HL-60 (cell line): ENCODE results near the gene EXOC2.

ENCODE experiments used
- DNase-seq, 2 experiments: peaks; one replicate each; pipeline ENCODE4 v3.0.0-alpha.2; 2010 to 2020; ENCODE audit warnings: low read depth in 1 of 2, low spot score in 1 of 2
- H3K27ac ChIP-seq: fragments of 250-450 bp; sonication (Bioruptor Pico); replicated peaks from 2 replicates; pipeline ENCODE4 v1.5.1; 2020; ENCODE audit warnings: mild to moderate bottlenecking, moderate library complexity
- H3K27me3 ChIP-seq: fragments of 250-450 bp; sonication (Bioruptor Pico); 2 replicates; pipeline ENCODE4 v1.5.1; 2021; ENCODE audit warnings: mild to moderate bottlenecking, moderate library complexity; ENCODE audit not compliant: insufficient read depth, poor library complexity, severe bottlenecking
- H3K4me3 ChIP-seq: replicated peaks from 2 replicates; pipeline ENCODE4 v1.5.1; 2011; ENCODE audit warnings: mild to moderate bottlenecking, control low read depth, low read length; ENCODE audit not compliant: insufficient read depth
- CTCF ChIP-seq: IDR thresholded peaks from one replicate; pipeline ENCODE4 v1.5.1; 2011; ENCODE audit warnings: low read length, control low read depth, inconsistent platforms; ENCODE audit not compliant: insufficient read depth
- GABPA ChIP-seq: IDR thresholded peaks from 2 replicates; pipeline ENCODE4 v1.6.1; 2012; ENCODE audit warnings: low read depth
- POLR2AphosphoS5 ChIP-seq: IDR thresholded peaks from 2 replicates; pipeline ENCODE4 v1.6.1; 2012; ENCODE audit warnings: low read depth
- SPI1 ChIP-seq: IDR thresholded peaks from 2 replicates; pipeline ENCODE4 v1.6.1; 2012; ENCODE audit warnings: low read depth, mild to moderate bottlenecking, borderline replicate concordance
- TF ChIP-seq, protein P1 (sequence below): IDR thresholded peaks from 2 replicates; pipeline ENCODE4 v1.6.1; 2012; ENCODE audit warnings: low read depth; ENCODE audit not compliant: insufficient replicate concordance

The EXOC2 gene

GRCh38 chr6:508614-509013 lies 184.3 kb downstream of the EXOC2 start:
- DNase-seq = no peak

DNA sequence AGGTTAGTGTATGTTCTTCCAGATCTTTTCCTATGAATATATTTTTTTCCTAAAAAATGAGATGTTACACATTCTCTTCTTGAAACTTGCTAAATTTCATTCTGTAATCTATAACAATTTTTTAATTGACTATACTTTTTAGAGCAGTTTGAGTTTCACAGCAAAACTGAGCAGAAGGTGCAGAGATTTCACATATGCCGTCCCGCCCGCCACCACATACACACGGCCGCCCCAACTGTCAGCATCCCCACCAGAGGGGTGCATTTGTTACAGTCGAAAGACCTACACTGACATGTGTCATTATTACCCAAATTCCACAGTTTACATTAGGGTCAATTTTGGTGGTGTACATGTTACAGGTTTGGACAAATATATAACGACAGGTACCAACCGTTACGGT lies 184.9 kb downstream of the EXOC2 start:
- no peak overlapping the region for H3K27ac ChIP-seq
- no peak for TF ChIP-seq POLR2AphosphoS5
- no peaks in the 10 kb centered on the region for H3K27me3 ChIP-seq
- DNase-seq = no peak
- no peak overlapping the region for H3K4me3 ChIP-seq

More at GRCh38 chr6:508614-509013, 184.3 kb downstream of the EXOC2 start:
- H3K27ac ChIP-seq = no peak overlapping the region
- H3K27me3 ChIP-seq = no peaks in the 10 kb centered on the region
- no peak overlapping the region for H3K4me3 ChIP-seq
- no peak for TF ChIP-seq POLR2AphosphoS5
- no peak for TF ChIP-seq CTCF
- TF ChIP-seq, protein P1, sequence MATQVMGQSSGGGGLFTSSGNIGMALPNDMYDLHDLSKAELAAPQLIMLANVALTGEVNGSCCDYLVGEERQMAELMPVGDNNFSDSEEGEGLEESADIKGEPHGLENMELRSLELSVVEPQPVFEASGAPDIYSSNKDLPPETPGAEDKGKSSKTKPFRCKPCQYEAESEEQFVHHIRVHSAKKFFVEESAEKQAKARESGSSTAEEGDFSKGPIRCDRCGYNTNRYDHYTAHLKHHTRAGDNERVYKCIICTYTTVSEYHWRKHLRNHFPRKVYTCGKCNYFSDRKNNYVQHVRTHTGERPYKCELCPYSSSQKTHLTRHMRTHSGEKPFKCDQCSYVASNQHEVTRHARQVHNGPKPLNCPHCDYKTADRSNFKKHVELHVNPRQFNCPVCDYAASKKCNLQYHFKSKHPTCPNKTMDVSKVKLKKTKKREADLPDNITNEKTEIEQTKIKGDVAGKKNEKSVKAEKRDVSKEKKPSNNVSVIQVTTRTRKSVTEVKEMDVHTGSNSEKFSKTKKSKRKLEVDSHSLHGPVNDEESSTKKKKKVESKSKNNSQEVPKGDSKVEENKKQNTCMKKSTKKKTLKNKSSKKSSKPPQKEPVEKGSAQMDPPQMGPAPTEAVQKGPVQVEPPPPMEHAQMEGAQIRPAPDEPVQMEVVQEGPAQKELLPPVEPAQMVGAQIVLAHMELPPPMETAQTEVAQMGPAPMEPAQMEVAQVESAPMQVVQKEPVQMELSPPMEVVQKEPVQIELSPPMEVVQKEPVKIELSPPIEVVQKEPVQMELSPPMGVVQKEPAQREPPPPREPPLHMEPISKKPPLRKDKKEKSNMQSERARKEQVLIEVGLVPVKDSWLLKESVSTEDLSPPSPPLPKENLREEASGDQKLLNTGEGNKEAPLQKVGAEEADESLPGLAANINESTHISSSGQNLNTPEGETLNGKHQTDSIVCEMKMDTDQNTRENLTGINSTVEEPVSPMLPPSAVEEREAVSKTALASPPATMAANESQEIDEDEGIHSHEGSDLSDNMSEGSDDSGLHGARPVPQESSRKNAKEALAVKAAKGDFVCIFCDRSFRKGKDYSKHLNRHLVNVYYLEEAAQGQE = no peak
- no peak for TF ChIP-seq GABPA
- no peak for TF ChIP-seq SPI1

DNA sequence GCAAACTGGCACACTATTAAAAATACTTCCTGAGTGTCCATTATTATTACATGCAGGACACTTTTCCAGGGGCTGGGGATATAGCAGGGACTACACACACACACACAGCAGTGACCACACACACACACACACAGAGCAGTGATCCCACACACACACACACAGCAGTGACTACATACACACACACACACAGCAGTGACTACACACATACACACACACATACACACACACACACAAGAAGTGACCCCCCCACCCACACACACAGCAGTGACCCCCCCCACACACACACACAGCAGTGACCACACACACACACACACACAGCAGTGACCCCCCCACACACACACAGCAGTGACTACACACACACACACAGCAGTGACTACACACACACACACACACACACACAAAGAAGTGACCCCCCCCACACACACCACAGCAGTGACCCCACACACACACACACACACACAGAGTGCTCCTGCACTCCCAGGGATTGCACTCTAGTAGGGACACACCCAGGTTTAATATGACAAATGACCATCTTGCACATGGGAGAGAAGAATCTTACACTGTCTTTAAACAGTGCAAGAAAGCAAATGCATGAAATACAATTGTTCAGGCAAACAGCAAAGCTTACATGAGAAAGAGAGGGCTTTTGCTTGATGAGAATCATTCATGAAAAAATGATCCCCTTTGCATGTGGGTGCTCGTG lies 185.9 kb downstream of the EXOC2 start:
- H3K27ac ChIP-seq = no peak overlapping the region
- no peak overlapping the region for H3K4me3 ChIP-seq
- TF ChIP-seq CTCF (no peak), GABPA (no peak), POLR2AphosphoS5 (no peak), SPI1 (no peak)
- TF ChIP-seq, protein P1 = no peak
- DNase-seq = no peak
- no peaks in the 10 kb centered on the region for H3K27me3 ChIP-seq

- H3K27me3 ChIP-seq = no peaks in the 10 kb centered on the region
- no peak for DNase-seq
- H3K4me3 ChIP-seq = no peak overlapping the region
- no peak overlapping the region for H3K27ac ChIP-seq
- TF ChIP-seq POLR2AphosphoS5 (no peak), SPI1 (no peak), CTCF (no peak), GABPA (no peak)
- TF ChIP-seq, protein P1 = no peak
These were observed 186.4 kb downstream of the EXOC2 start for GRCh38 chr6:506508-506907.
